ENCODE results near the gene P2RX6. TPM values are rescaled to one million over a fixed set of nuclear protein-coding genes. Genes with fewer than 3 reads are reported as not detected.

Gene P2RX6
- total RNA-seq, 4 donors from 2014 or later = 17.6 to 68.9 (median 33.3) TPM

GRCh38 chr22:20987375-20987774 is 27.6 kb upstream of the P2RX6 start:
- ATAC-seq = no peak
- no peak overlapping the region for H3K27ac ChIP-seq
- intact Hi-C loops (cut with DNase I; ENCODE audit: low total_unique reads) = no loop called here
- H3K4me3 ChIP-seq = no peak overlapping the region
- TF ChIP-seq CTCF (IDR thresholded peaks at IDR 0.05 in 4 of 5, conservative IDR thresholded peaks at IDR 0.05 in 1 of 5) (no peak), POLR2A (IDR thresholded peaks at IDR 0.05) (no peak)
- H3K9me3 ChIP-seq = no peaks in the 10 kb centered on the region
- H3K4me1 ChIP-seq = peaks cover 7 to 10% of the 10 kb centered on the region in 2 donors
- H3K36me3 ChIP-seq = peaks cover 0 to 58% of the 10 kb centered on the region in 2 donors
- no peaks in the 10 kb centered on the region for H3K27me3 ChIP-seq
- no peak for DNase-seq
- in situ Hi-C loops (cut with MboI; ENCODE audit: low sequenced_read_pairs in 4 of 4) = no loop called here

GRCh38 chr22:20988573-20989322 is 26.2 kb upstream of the P2RX6 start:
- in situ Hi-C loops (cut with MboI; ENCODE audit: low sequenced_read_pairs in 4 of 4) = no loop called here
- Histone ChIP-seq H3K4me1 (no peaks in the 10 kb centered on the region), H3K9me3 (no peaks in the 10 kb centered on the region), H3K4me3 (no peak overlapping the region), H3K27me3 (no peaks in the 10 kb centered on the region), H3K27ac (no peak overlapping the region), H3K36me3 (peaks cover 0 to 71% of the 10 kb centered on the region in 2 donors)
- DNase-seq (no peak), ATAC-seq (no peak)
- intact Hi-C loops (cut with DNase I; ENCODE audit: low total_unique reads) = no loop called here
- TF ChIP-seq POLR2A (IDR thresholded peaks at IDR 0.05) (no peak), CTCF (IDR thresholded peaks at IDR 0.05 in 4 of 5, conservative IDR thresholded peaks at IDR 0.05 in 1 of 5) (no peak)

- Histone ChIP-seq H3K36me3 (peaks cover 0 to 79% of the 10 kb centered on the region in 2 donors), H3K27me3 (no peaks in the 10 kb centered on the region), H3K27ac (no peak overlapping the region), H3K4me1 (no peaks in the 10 kb centered on the region), H3K4me3 (no peak overlapping the region), H3K9me3 (no peaks in the 10 kb centered on the region)
- no peak for ATAC-seq
- intact Hi-C loops (cut with DNase I; ENCODE audit: low total_unique reads) (no loop called here), in situ Hi-C loops (cut with MboI; ENCODE audit: low sequenced_read_pairs in 4 of 4) (no loop called here)
- DNase-seq = no peak
- no peak for TF ChIP-seq POLR2A (IDR thresholded peaks at IDR 0.05)
- TF ChIP-seq CTCF (IDR thresholded peaks at IDR 0.05 in 4 of 5, conservative IDR thresholded peaks at IDR 0.05 in 1 of 5) = no peak
These were observed 25.4 kb upstream of the P2RX6 start for GRCh38 chr22:20989323-20990138.

GRCh38 chr22:20990184-20991180 is 24.5 kb upstream of the P2RX6 start:
- in situ Hi-C loops (cut with MboI; ENCODE audit: low sequenced_read_pairs in 4 of 4) = no loop called here

More at GRCh38 chr22:20990184-20991180, 24.5 kb upstream of the P2RX6 start:
- Histone ChIP-seq H3K4me1 (no peaks in the 10 kb centered on the region), H3K27ac (no peak overlapping the region), H3K9me3 (no peaks in the 10 kb centered on the region), H3K36me3 (peaks cover 0 to 80% of the 10 kb centered on the region in 2 donors), H3K27me3 (no peaks in the 10 kb centered on the region), H3K4me3 (no peak overlapping the region)
- intact Hi-C loops (cut with DNase I; ENCODE audit: low total_unique reads) = no loop called here
- ATAC-seq = no peak
- no peak for DNase-seq
- TF ChIP-seq POLR2A (IDR thresholded peaks at IDR 0.05) (no peak), CTCF (IDR thresholded peaks at IDR 0.05 in 4 of 5, conservative IDR thresholded peaks at IDR 0.05 in 1 of 5) (no peak)

Data from gastrocnemius medialis (tissue), 4 donors.